LNCaP clone FGC (cell line): ENCODE data around the gene SP5.

Experiments
- DNase-seq: peaks from one replicate; pipeline ENCODE4 v3.0.0-alpha.2; 2011; ENCODE audit warnings: low read depth
- H3K4me3 ChIP-seq: 2 replicates; pipeline ENCODE4 v1.5.1; 2011; ENCODE audit warnings: mild to moderate bottlenecking, low read depth, low read length, control low read depth
- CTCF ChIP-seq: IDR thresholded peaks from 2 replicates; pipeline ENCODE4 v1.5.1; 2012; ENCODE audit warnings: mild to moderate bottlenecking; ENCODE audit not compliant: control insufficient read depth, insufficient read depth; ENCODE audit errors: extremely low read depth

SP5 gene

GRCh38 chr2:170714381-170715061, 616 bp upstream of the SP5 start:
- TF ChIP-seq CTCF, result no peak

GRCh38 chr2:170715932-170716777, 1.0 kb downstream of the SP5 start:
- no peak for DNase-seq
- no peak overlapping the region for H3K4me3 ChIP-seq
- no peak for TF ChIP-seq CTCF

More at GRCh38 chr2:170714381-170715061, 616 bp upstream of the SP5 start:
- no peak for DNase-seq
- peak overlapping the region; percentile 48 for H3K4me3 ChIP-seq

- DNase-seq, result no peak
- no peak for TF ChIP-seq CTCF
- no peak overlapping the region for H3K4me3 ChIP-seq
Measured at GRCh38 chr2:170716851-170717598, 1.9 kb downstream of the SP5 start.

- H3K4me3 ChIP-seq, result no peak overlapping the region
- TF ChIP-seq CTCF, result no peak
- DNase-seq, result no peak
Measured at GRCh38 chr2:170717599-170717963, 2.4 kb downstream of the SP5 start.

- H3K4me3 ChIP-seq, result no peak overlapping the region
- TF ChIP-seq CTCF, result no peak
- no peak for DNase-seq
Measured at GRCh38 chr2:170717991-170718589, 3.0 kb downstream of the SP5 start.

- no peak overlapping the region for H3K4me3 ChIP-seq
- TF ChIP-seq CTCF, result no peak
- no peak for DNase-seq
Measured at GRCh38 chr2:170719810-170720209, 4.7 kb downstream of the SP5 start.
